Astrocyte (in vitro differentiated cells and primary cell): ENCODE data around the gene AUTS2.

ENCODE experiments used
- CTCF ChIP-seq: IDR thresholded peaks from 2 replicates; pipeline ENCODE4 v1.5.1; 2011; ENCODE audit warnings: low read depth, mild to moderate bottlenecking, inconsistent platforms, low read length, moderate library complexity; ENCODE audit not compliant: insufficient read depth
- EZH2 ChIP-seq: IDR thresholded peaks from 2 replicates; pipeline ENCODE4 v1.6.1; 2012; ENCODE audit warnings: mild to moderate bottlenecking, low read length, inconsistent platforms; ENCODE audit not compliant: insufficient read depth

- TF ChIP-seq CTCF (no peak), EZH2 (no peak)
These were observed 1095.6 kb downstream of the AUTS2 start for GRCh38 chr7:70693686-70694433.
